Head of caudate nucleus (tissue), 42 donors: ENCODE results near the gene LMO2.

Experiments
- DNase-seq, 42 donors: peaks; one replicate each; pipeline versions ENCODE4 v3.0.0 to v3.0.0-alpha.2; 2020 to 2021; ENCODE audit warnings: mixed read lengths in 7 of 42
- intact Hi-C: fragments of 100-400 bp; cut with DNase I; formaldehyde crosslinking; loops from one replicate; pipeline ENCODE4 v1.15.0; 2022

Gene LMO2

GRCh38 chr11:33894398-33894746 lies 2.5 kb upstream of the LMO2 start:
- intact Hi-C loops, result no loop called here
- DNase-seq, result no peak

DNA sequence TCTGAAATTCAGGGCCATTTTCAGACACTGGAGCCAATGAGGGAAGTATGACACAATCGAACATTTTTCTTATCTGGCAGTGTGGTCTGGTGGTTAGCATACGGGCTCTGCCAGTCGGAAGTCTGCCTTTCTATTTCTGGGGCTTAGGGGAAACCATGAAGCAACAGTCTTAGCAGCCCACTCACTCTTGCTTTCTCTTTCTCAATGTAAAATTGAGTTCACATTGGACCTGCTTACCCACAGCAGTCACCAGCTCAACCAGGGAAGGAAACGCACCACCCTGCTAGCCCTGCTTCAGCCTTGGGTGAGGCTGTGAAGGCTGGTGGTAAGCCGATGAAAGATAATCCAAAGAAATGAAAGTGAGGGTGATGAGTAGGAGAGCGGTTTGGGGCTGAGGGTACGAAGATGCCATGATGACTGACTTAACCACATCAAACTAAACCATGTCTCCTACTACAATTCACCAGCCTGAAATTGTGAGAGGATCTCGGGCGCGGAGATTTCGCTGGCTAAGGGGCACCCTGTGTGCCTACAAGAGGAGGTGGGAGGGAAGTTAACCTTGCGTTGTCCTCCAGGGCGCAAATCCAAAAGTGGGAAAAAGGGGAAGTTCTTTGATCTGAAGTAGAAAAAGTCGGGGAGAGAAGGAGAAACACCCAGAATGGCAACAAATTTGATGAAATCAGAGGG lies 2.0 kb upstream of the LMO2 start:
- DNase-seq, result peak in 9 of 42 donors; percentile 12 to 44 (median 15)
- intact Hi-C loops, result no loop called here

GRCh38 chr11:33892906-33893594 lies 1.2 kb upstream of the LMO2 start:
- intact Hi-C loops, result no loop called here
- peak in 2 of 42 donors; percentile 17 to 29 for DNase-seq

DNA sequence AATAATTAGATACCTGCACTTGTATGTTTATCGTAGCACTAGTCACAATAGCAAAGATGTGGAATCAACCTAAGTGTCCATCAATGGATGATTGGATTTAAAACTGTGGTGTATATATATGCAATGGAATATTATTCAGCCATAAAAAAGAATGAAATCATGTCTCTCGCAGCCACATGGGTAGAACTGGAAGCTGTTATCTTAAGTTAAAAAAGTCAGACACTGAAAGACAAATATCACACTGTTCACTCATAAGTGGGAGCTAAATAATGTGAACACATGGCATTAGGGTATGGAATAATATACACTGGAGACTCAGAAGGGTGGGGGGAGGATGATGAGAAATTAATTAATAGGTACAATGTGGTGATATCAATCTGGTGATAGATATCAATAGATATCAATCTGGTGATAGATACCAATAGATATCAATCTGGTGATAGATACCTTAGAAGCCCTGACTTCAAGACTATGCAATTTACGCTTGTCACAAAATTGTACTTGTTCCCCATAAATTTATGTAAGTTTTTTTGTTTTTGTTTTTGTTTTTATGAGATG lies 2.0 kb downstream of the LMO2 start:
- no peak for DNase-seq
- intact Hi-C loops, result no loop called here

GRCh38 chr11:33889296-33889695 lies 2.6 kb downstream of the LMO2 start:
- no peak for DNase-seq
- intact Hi-C loops, result no loop called here

- intact Hi-C loops, result no loop called here
- no peak for DNase-seq
Measured at GRCh38 chr11:33887886-33888285, 4.0 kb downstream of the LMO2 start.

- no peak for DNase-seq
- intact Hi-C loops, result no loop called here
Measured at GRCh38 chr11:33885338-33886005, 6.4 kb downstream of the LMO2 start.

- intact Hi-C loops, result no loop called here
- no peak for DNase-seq
Measured at GRCh38 chr11:33884601-33885000, 7.3 kb downstream of the LMO2 start.

DNA sequence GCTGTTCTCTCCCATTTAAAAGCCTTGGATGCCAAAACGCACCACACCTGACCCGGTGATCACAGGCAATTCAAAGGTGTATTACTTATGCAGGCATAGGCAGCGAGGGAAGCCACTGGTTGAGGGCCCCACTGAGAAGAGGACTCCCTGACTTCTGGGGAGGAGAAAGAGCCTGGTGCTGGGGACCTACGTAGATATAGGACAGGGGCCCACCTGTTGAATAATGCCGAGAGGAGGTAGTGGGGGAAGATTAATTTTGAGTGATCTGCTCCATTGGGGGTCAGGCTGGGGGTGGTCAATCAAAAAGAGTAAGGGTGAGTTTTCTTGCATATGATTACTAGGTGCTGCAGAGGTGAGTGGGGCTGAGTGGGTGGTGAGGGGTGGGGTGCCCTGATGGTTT lies 7.8 kb downstream of the LMO2 start:
- intact Hi-C loops, result no loop called here
- DNase-seq, result no peak

DNA sequence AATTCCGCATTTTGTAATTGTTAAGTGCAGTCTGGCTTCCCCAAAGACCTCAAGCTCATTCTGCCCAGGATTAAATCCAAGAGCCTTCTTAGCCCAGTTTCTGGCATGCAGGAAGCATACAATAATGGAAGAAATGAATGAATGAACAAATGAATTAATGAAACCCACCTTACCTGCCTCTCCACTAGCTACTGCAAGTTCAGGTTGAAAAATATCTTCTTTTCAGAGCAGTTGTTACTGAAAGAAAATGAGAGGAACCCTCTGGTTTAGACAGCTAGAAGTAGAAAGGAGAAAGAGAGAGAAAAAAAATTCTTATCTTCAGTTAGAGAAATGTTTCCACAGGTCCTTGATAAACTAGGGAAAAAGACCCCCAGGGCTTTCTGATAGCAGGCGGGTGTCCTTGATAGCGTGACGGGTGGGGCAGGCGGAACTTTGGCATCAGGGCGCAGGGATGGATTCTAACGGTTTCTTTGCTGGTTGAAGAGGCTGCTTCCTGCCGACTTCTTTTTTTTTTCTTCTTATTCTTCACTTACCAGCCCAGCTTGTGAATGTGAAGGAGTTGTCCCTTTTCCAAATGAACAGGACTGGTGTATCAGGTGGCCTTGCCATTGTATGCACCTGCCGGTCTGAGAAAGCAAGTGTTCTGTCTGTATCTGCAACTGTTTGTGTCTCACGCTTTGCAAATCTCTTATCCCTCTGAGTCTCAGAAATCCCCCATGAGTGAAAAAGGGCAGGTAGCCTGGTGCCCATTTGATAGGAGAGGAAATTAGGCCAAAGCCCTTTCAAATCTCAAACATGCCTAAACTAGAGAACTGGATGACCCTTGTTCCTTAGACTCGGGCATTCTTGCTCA lies 10.0 kb downstream of the LMO2 start:
- DNase-seq, result no peak
- intact Hi-C loops, result no loop called here

DNA sequence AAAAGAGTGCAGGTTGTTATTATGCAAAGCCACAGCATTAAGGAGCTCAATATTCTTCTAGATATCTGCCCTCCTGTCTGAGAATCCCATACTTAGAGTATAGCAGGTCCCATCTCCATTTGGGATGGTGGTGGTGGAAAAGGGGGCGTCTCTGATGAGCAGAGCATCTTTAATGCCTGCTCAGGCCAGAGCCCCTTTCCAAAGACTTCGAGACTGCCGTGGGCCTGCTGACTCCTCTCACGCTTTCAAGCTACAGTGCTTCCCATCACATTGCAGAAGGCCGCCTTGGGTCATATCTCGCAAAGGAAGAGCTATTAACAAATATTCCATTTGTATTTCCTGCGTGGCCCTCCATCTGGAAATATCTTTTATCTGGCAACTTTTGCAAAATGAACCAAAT lies 10.9 kb downstream of the LMO2 start:
- intact Hi-C loops, result no loop called here
- DNase-seq, result no peak

DNA sequence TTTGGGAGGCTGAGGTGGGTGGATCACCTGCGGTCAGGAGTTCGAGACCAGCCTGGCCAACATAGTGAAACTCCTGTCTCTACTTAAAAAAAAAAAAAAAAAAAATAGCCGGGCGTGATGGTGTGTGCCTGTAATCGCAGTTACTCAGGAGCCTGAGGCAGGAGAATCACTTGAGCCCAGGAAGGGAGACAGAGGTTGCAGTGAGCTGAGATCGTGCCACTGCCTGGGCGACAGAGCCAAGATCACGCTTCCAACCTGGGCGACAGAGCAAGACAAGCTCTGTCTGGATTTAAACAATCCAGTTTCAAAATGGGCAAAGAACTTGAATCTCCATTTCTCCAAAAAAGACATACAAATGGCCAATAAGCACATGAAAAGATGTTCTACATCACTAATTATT lies 12.5 kb downstream of the LMO2 start:
- intact Hi-C loops, result no loop called here
- DNase-seq, result no peak

- intact Hi-C loops, result no loop called here
- DNase-seq, result no peak
Measured at GRCh38 chr11:33877038-33877437, 14.8 kb downstream of the LMO2 start.

- intact Hi-C loops, result no loop called here
- DNase-seq, result peak in 6 of 42 donors; percentile 18 to 70 (median 46)
Measured at GRCh38 chr11:33875621-33876294, 16.1 kb downstream of the LMO2 start.

DNA sequence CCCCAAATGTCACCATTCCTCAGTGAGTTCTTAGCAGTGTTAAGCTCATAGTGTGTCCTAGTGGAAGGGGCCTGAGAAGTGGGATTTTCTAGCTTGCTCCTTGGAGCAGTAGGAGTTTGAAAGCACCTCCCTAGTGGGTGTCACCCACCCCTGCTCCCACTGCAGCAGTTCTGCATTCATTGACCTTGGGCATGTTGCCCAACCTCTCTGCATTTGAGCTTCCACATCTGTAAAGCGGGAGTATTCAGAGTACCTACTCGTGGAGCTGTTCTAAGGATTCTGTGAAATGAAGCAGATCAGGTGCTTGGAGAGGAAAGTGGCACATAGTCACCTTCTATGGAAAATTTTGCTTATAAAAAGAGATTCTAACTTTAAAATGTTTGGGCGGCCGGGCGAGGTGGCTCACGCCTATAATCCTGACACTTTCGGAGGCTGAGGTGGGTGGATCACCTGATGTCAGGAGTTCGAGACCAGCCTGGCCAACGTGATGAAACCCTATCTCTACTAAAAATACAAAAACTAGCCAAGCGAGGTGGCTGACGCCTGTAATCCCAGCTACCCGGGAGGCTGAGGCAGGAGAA lies 16.9 kb downstream of the LMO2 start:
- DNase-seq, result peak in 27 of 42 donors; percentile 23 to 74 (median 48)
- intact Hi-C loops, result no loop called here

DNA sequence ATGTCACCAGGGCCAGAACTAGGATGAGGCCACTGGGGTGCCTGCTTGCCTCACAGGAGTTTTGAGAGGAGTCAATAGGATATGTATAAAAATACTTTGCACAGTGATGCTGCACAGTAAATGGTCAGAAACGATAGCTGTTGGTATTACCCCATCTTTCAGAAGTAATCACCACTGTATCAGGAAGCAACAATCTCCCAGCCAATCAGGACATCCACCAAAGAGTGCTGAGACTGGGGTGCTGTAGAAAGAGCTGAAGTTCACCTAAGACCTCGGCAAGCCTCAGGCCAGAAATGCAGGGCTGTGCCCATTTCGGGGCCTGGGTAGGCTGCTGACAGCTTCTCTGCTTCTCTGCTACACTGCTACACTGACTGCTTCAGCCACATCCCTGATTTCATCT lies 17.4 kb downstream of the LMO2 start:
- intact Hi-C loops, result no loop called here
- no peak for DNase-seq

DNA sequence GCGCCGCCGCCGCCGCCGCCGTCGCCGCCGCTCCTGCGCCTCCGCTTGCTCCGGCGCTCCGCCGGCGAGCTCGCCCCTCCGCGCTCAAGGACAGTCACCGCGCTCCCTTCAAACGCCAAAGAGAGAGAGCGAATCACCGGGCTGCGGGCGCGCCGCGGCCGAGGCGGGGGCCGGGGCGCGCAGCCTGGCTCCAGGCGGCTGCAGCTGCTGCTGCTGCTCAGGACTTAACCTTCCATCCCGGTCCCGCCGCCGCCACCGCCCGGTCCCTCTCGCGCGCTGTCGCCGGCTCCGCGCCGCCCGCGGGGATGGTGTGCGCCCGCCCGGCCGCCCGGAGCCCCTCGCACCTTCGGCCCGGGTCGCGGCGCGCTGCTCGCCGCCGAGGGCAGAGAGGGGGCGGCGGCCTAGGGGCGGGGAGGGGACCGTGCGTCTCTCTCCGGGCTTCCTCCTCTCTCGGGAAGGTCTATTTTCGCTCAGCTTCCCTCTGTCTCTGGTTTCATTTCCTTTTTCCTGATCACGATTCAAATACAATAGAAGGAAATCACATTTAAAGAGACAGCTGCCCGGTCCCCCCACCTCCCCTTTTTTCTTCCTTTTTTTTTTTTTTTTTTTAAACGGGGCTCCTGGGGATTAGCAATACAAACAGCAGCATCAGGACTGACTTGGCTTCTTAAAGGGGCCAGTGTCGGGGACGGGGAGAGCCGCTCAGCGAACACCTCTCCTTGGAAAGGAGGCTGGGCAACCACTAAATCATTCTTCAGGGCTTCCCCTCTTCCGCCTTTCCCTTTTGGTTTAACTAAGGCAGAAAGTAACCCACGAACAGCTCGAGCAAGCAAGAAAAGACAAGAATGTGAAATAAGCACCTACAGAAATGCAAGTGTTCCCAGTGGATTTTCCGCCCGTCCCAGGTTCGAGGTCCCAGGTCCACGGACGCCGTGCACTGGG lies 22.1 kb downstream of the LMO2 start:
- intact Hi-C loops, result no loop called here

More for the DNA sequence above, 22.1 kb downstream of the LMO2 start:
- peak in 31 of 42 donors; percentile 11 to 76 (median 48) for DNase-seq
